Epithelial cell of umbilical artery (primary cell): ENCODE results near the gene HOXA5. TPM values are rescaled to one million over a fixed set of nuclear protein-coding genes. Genes with fewer than 3 reads are reported as not detected.

Experiments
- total RNA-seq: library from RNA; depleted of rRNA; stranded (reverse); fragments of >200 nt; gene quantifications from 2 replicates; pipeline ENCODE4 v1.2.3, GENCODE V29; 2014

The HOXA5 gene
- total RNA-seq, 1 donor from 2014 or later, result 4.2 TPM

Other genes starting within 250 kb of the HOXA5 start
- gene HOXA1, start 47.7 kb downstream of the HOXA5 start, total RNA-seq, result 0.30 and 0.32 TPM in 2 replicates
- gene HOXA2, start 41.0 kb downstream of the HOXA5 start, total RNA-seq, result under 0.01 and 0.15 TPM in 2 replicates
- gene HOXA4, start 12.9 kb downstream of the HOXA5 start, total RNA-seq, result 0.30 and 0.32 TPM in 2 replicates
- 2.6 and 2.9 TPM in 2 replicates for gene HOXA6, start 4.1 kb upstream of the HOXA5 start, total RNA-seq
- 1.4 and 3.6 TPM in 2 replicates for gene HOXA3, start 8.9 kb upstream of the HOXA5 start, total RNA-seq
- gene HOXA7, start 13.0 kb upstream of the HOXA5 start, total RNA-seq, result 1.4 and 1.9 TPM in 2 replicates
- gene HOXA9, start 21.9 kb upstream of the HOXA5 start, total RNA-seq, result 28.9 and 31.8 TPM in 2 replicates
- 17.9 and 20.1 TPM in 2 replicates for gene HOXA10, start 30.6 kb upstream of the HOXA5 start, total RNA-seq
- 8.1 and 10.3 TPM in 2 replicates for gene HOXA11, start 41.6 kb upstream of the HOXA5 start, total RNA-seq
- gene HOXA13, start 56.4 kb upstream of the HOXA5 start, total RNA-seq, result 0.65 and 2.1 TPM in 2 replicates
- not detected in 2 replicates for gene EVX1, start 99.1 kb upstream of the HOXA5 start, total RNA-seq